ENCODE data around the gene GPS2. TPM values are rescaled to one million over a fixed set of nuclear protein-coding genes. Genes with fewer than 3 reads are reported as not detected.

GPS2 gene
- total and polyA plus RNA-seq, 2 experiments from 2014 or later: 83.4 to 122 TPM

DNA sequence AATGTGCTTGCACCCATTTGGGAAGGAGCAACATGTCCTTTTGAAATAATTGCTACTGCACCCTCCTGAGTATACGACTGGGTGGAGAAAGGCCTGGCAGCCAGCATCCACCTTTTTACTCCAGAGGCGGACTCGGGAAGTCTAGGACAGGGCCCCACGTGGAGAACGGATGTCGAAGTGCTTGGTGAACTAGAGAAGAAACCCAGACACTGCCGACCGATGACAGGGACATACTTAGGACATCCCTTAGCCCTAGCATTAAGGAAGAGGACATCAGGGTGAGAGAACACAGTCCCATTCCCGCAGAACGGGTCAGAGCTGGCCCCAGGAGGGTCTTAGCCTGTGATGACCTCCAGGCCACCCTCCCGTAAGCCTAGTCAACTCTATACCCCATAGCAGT, 24.5 kb downstream of the GPS2 start:
- H3K4me3 Mint-ChIP-seq: no peak overlapping the region; the same call in 2 of the 3 replicates
- peaks cover 6% of the 10 kb centered on the region; the same call in 1 of the 2 replicates for H4K20me1 ChIP-seq (replicated peaks; ENCODE audit: insufficient read depth)
- no peak overlapping the region for H3K4me2 ChIP-seq
- H3K36me3 ChIP-seq (ENCODE audit: insufficient read depth): peaks cover 2% of the 10 kb centered on the region; the same call in 1 of the 2 replicates
- H3K9me3 Mint-ChIP-seq: peaks cover 4% of the 10 kb centered on the region; the same call in 1 of the 3 replicates
- H3K4me3 ChIP-seq: no peak overlapping the region
- H2AFZ ChIP-seq: no peak overlapping the region
- H3K27me3 ChIP-seq (ENCODE audit: insufficient read depth): peaks cover 5% of the 10 kb centered on the region
- H3K4me1 Mint-ChIP-seq: peaks cover 30% of the 10 kb centered on the region
- DNase-seq (ENCODE audit: low spot score): no peak
- peaks cover 18% of the 10 kb centered on the region for H3K36me3 Mint-ChIP-seq (ENCODE audit: low read depth)
- H3F3A ChIP-seq (replicated peaks; ENCODE audit: low read depth): peaks cover 14% of the 10 kb centered on the region
- TF ChIP-seq POLR2AphosphoS5 (IDR thresholded peaks at IDR 0.05; ENCODE audit: low read depth): no peak
- H3K79me2 ChIP-seq (replicated peaks; ENCODE audit: insufficient read depth): no peaks in the 10 kb centered on the region
- no peaks in the 10 kb centered on the region for H3K9me2 ChIP-seq (ENCODE audit: insufficient read depth)
- H3K4me1 ChIP-seq (ENCODE audit: insufficient read depth): peaks cover 15% of the 10 kb centered on the region
- no peak for ATAC-seq
- no peak overlapping the region for H3K27ac ChIP-seq (ENCODE audit: low read depth)
- H3K27me3 Mint-ChIP-seq (ENCODE audit: insufficient read depth, low read depth, poor library complexity): peaks cover 21% of the 10 kb centered on the region
- H3K27ac Mint-ChIP-seq: no peak overlapping the region

DNA sequence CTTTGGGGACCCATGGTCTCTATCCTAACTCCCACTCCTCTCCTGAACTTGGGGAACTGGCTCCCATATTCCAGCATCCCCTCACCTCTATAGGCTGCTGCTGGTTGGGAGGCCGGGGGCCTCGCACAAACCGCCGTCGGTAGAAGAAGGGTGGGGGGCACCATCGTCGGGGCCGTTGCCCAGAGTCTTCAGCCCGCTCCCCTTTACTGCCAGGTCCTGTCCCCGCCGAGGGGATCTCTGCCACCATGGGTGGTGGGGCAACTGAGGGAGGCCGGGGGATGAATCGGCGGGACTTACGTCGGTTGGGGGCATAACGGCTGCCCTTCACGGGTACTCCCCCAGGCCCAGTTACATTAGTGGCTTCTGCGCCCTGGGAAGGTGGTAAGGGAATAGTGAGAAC, 25.0 kb downstream of the GPS2 start:
- no peak overlapping the region for H3K27ac Mint-ChIP-seq

More for the DNA sequence above, 25.0 kb downstream of the GPS2 start:
- no peak for DNase-seq (ENCODE audit: low spot score)
- Histone ChIP-seq H3K9me2 (ENCODE audit: insufficient read depth) (no peaks in the 10 kb centered on the region), H2AFZ (no peak overlapping the region), H3K36me3 (ENCODE audit: insufficient read depth) (peaks cover 5% of the 10 kb centered on the region; the same call in 1 of the 2 replicates), H3K27ac (ENCODE audit: low read depth) (no peak overlapping the region), H3K4me2 (no peak overlapping the region), H3K27me3 (ENCODE audit: insufficient read depth) (no peaks in the 10 kb centered on the region), H3F3A (replicated peaks; ENCODE audit: low read depth) (0 out of 2 replicates have a peak, but pooled peaks cover 9% of the 10 kb centered on the region), H3K4me1 (ENCODE audit: insufficient read depth) (peaks cover 10% of the 10 kb centered on the region), H3K4me3 (no peak overlapping the region), H4K20me1 (replicated peaks; ENCODE audit: insufficient read depth) (peaks cover 7% of the 10 kb centered on the region; the same call in 1 of the 2 replicates), H3K79me2 (replicated peaks; ENCODE audit: insufficient read depth) (no peaks in the 10 kb centered on the region)
- Mint-ChIP-seq H3K27me3 (ENCODE audit: insufficient read depth, low read depth, poor library complexity) (peaks cover 16% of the 10 kb centered on the region), H3K4me1 (peaks cover 27% of the 10 kb centered on the region), H3K4me3 (no peak overlapping the region; the same call in 2 of the 3 replicates), H3K36me3 (ENCODE audit: low read depth) (peaks cover 18% of the 10 kb centered on the region), H3K9me3 (peaks cover under 1% of the 10 kb centered on the region; the same call in 1 of the 3 replicates)
- TF ChIP-seq CREB1 (CRISPR knock-in tag; IDR thresholded peaks at IDR 0.05; ENCODE audit: low read depth): no peak
- TF ChIP-seq, protein P1, sequence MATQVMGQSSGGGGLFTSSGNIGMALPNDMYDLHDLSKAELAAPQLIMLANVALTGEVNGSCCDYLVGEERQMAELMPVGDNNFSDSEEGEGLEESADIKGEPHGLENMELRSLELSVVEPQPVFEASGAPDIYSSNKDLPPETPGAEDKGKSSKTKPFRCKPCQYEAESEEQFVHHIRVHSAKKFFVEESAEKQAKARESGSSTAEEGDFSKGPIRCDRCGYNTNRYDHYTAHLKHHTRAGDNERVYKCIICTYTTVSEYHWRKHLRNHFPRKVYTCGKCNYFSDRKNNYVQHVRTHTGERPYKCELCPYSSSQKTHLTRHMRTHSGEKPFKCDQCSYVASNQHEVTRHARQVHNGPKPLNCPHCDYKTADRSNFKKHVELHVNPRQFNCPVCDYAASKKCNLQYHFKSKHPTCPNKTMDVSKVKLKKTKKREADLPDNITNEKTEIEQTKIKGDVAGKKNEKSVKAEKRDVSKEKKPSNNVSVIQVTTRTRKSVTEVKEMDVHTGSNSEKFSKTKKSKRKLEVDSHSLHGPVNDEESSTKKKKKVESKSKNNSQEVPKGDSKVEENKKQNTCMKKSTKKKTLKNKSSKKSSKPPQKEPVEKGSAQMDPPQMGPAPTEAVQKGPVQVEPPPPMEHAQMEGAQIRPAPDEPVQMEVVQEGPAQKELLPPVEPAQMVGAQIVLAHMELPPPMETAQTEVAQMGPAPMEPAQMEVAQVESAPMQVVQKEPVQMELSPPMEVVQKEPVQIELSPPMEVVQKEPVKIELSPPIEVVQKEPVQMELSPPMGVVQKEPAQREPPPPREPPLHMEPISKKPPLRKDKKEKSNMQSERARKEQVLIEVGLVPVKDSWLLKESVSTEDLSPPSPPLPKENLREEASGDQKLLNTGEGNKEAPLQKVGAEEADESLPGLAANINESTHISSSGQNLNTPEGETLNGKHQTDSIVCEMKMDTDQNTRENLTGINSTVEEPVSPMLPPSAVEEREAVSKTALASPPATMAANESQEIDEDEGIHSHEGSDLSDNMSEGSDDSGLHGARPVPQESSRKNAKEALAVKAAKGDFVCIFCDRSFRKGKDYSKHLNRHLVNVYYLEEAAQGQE (IDR thresholded peaks at IDR 0.05; ENCODE audit: unreplicated experiment): no peak
- TF ChIP-seq EZH2phosphoT487 (IDR thresholded peaks at IDR 0.05; ENCODE audit: unreplicated experiment): no peak
- TF ChIP-seq, protein P2, sequence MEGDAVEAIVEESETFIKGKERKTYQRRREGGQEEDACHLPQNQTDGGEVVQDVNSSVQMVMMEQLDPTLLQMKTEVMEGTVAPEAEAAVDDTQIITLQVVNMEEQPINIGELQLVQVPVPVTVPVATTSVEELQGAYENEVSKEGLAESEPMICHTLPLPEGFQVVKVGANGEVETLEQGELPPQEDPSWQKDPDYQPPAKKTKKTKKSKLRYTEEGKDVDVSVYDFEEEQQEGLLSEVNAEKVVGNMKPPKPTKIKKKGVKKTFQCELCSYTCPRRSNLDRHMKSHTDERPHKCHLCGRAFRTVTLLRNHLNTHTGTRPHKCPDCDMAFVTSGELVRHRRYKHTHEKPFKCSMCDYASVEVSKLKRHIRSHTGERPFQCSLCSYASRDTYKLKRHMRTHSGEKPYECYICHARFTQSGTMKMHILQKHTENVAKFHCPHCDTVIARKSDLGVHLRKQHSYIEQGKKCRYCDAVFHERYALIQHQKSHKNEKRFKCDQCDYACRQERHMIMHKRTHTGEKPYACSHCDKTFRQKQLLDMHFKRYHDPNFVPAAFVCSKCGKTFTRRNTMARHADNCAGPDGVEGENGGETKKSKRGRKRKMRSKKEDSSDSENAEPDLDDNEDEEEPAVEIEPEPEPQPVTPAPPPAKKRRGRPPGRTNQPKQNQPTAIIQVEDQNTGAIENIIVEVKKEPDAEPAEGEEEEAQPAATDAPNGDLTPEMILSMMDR (conservative IDR thresholded peaks at IDR 0.05; ENCODE audit: low read depth in 2 of 2): no peak
- TF ChIP-seq NANOG (IDR thresholded peaks at IDR 0.05; ENCODE audit: borderline replicate concordance): no peak
- TF ChIP-seq EZH2 (IDR thresholded peaks at IDR 0.05; ENCODE audit: low read depth, unreplicated experiment): no peak
- TF ChIP-seq POLR2AphosphoS5 (IDR thresholded peaks at IDR 0.05; ENCODE audit: low read depth): no peak
- TF ChIP-seq ZNF114 (CRISPR knock-in tag; IDR thresholded peaks at IDR 0.05): no peak
- no peak for ATAC-seq
